OCI-LY1 (cell line): ENCODE results near the gene EIF6.
"Not testable (repeated sequence)": the region's sequence is repeated elsewhere in the genome, so short reads cannot be mapped to it uniquely, and the experiment has no call there.

Experiments used
- H2AFZ ChIP-seq: fragments of 200-600 bp; sonication (generic), shearing (Covaris generic); 2 replicates; pipeline ENCODE4 v1.6.0; 2014; ENCODE audit warnings: antibody characterized with exemption, mild to moderate bottlenecking, low read length
- H3F3A ChIP-seq: fragments of 200-600 bp; sonication (generic), shearing (Covaris generic); 2 replicates; pipeline ENCODE4 v1.6.0; 2014; ENCODE audit warnings: mild to moderate bottlenecking, antibody characterized with exemption, low read length, moderate library complexity; ENCODE audit not compliant: insufficient read depth
- H3K27ac ChIP-seq: fragments of 200-600 bp; sonication (generic); 2 replicates; pipeline ENCODE4 v1.5.1; 2014; ENCODE audit warnings: low read length, mixed run types, mild to moderate bottlenecking, low read depth; ENCODE audit not compliant: poor library complexity, severe bottlenecking
- H3K27me3 ChIP-seq: fragments of 200-600 bp; sonication (generic); 2 replicates; pipeline ENCODE4 v1.6.0; 2014; ENCODE audit warnings: antibody characterized with exemption, mild to moderate bottlenecking, low read length, moderate library complexity; ENCODE audit not compliant: insufficient read depth
- H3K36me3 ChIP-seq: fragments of 200-600 bp; sonication (generic); 2 replicates; pipeline ENCODE4 v1.6.1; 2014; ENCODE audit warnings: mild to moderate bottlenecking, antibody characterized with exemption, low read length, moderate library complexity, mixed read lengths; ENCODE audit not compliant: insufficient read depth
- H3K4me1 ChIP-seq: fragments of 200-600 bp; sonication (generic); 2 replicates; pipeline ENCODE4 v1.5.1; 2014; ENCODE audit warnings: mild to moderate bottlenecking, low read length, moderate library complexity; ENCODE audit not compliant: insufficient read depth, severe bottlenecking
- H3K4me2 ChIP-seq: fragments of 200-600 bp; sonication (generic), shearing (Covaris generic); 2 replicates; pipeline ENCODE4 v1.6.1; 2014; ENCODE audit warnings: low read length
- H3K4me3 ChIP-seq: fragments of 200-600 bp; sonication (generic); 2 replicates; pipeline ENCODE4 v1.5.1; 2014; ENCODE audit warnings: low read length, low read depth, mild to moderate bottlenecking, mixed read lengths; ENCODE audit not compliant: poor library complexity, severe bottlenecking
- H3K79me2 ChIP-seq: fragments of 200-600 bp; shearing (Covaris generic); 2 replicates; pipeline ENCODE4 v1.6.1; 2016; ENCODE audit warnings: mixed run types, low read length, mixed read lengths; ENCODE audit not compliant: insufficient read depth
- H3K9ac ChIP-seq: fragments of 200-600 bp; sonication (generic), shearing (Covaris generic); 2 replicates; pipeline ENCODE4 v1.6.1; 2014; ENCODE audit warnings: mild to moderate bottlenecking, low read length, mixed read lengths
- H3K9me2 ChIP-seq: fragments of 200-600 bp; sonication (generic), shearing (Covaris generic); 2 replicates; pipeline ENCODE4 v1.6.1; 2014; ENCODE audit warnings: low read depth, mild to moderate bottlenecking, low read length, mixed read lengths
- H3K9me3 ChIP-seq: fragments of 200-600 bp; shearing (Covaris generic); 2 replicates; pipeline ENCODE4 v1.6.1; 2014; ENCODE audit warnings: low read length, mixed read lengths
- H4K20me1 ChIP-seq: fragments of 200-600 bp; sonication (generic), shearing (Covaris generic); 2 replicates; pipeline ENCODE4 v1.6.0; 2016; ENCODE audit warnings: mild to moderate bottlenecking, low read length; ENCODE audit not compliant: insufficient read depth
- EZH2 ChIP-seq: fragments of 200-600 bp; sonication (generic), shearing (Covaris generic); IDR thresholded peaks from 2 replicates; pipeline ENCODE4 v1.8.0; 2017; ENCODE audit warnings: borderline replicate concordance, mixed run types, mild to moderate bottlenecking, antibody characterized with exemption, low read length, moderate library complexity, mixed read lengths
- TF ChIP-seq, protein P1 (sequence below): fragments of 200-600 bp; sonication (generic), shearing (Covaris generic); IDR thresholded peaks from 2 replicates; pipeline ENCODE4 v1.5.1; 2017; ENCODE audit warnings: mild to moderate bottlenecking, antibody characterized with exemption, low read length, moderate library complexity, mixed read lengths

Gene EIF6

DNA sequence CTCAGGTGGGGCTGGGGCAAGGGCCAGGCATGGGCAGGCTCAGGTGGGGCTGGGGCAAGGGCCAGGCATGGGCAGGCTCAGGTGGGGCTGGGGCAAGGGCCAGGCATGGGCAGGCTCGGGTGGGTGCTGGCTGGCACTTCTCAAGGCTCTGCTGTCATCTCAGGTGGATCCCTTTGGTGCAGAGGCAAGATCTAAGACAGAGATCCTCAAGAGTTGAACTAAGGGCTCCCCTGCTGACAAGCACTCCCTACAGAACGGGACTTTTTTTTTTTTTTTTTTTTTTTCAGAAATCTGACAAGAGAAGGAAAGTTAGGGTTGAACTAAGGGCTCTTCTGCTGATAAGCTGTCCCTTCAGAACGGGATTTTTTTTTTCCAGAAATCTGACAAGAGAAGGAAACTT lies 31.6 kb downstream of the EIF6 start:
- Histone ChIP-seq H3K27ac (no peak overlapping the region), H3K4me3 (no peak overlapping the region), H3K9ac (no peak overlapping the region), H3K9me2 (no peaks in the 10 kb centered on the region), H3K36me3 (no peaks in the 10 kb centered on the region), H3F3A (no peaks in the 10 kb centered on the region), H3K4me1 (no peaks in the 10 kb centered on the region), H3K4me2 (no peak overlapping the region), H3K9me3 (no peaks in the 10 kb centered on the region), H3K27me3 (no peaks in the 10 kb centered on the region; the same call in 1 of the 2 replicates), H2AFZ (no peak overlapping the region), H3K79me2 (no peaks in the 10 kb centered on the region), H4K20me1 (no peaks in the 10 kb centered on the region)
- no peak for TF ChIP-seq EZH2
- TF ChIP-seq, protein P1, sequence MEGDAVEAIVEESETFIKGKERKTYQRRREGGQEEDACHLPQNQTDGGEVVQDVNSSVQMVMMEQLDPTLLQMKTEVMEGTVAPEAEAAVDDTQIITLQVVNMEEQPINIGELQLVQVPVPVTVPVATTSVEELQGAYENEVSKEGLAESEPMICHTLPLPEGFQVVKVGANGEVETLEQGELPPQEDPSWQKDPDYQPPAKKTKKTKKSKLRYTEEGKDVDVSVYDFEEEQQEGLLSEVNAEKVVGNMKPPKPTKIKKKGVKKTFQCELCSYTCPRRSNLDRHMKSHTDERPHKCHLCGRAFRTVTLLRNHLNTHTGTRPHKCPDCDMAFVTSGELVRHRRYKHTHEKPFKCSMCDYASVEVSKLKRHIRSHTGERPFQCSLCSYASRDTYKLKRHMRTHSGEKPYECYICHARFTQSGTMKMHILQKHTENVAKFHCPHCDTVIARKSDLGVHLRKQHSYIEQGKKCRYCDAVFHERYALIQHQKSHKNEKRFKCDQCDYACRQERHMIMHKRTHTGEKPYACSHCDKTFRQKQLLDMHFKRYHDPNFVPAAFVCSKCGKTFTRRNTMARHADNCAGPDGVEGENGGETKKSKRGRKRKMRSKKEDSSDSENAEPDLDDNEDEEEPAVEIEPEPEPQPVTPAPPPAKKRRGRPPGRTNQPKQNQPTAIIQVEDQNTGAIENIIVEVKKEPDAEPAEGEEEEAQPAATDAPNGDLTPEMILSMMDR = no peak

DNA sequence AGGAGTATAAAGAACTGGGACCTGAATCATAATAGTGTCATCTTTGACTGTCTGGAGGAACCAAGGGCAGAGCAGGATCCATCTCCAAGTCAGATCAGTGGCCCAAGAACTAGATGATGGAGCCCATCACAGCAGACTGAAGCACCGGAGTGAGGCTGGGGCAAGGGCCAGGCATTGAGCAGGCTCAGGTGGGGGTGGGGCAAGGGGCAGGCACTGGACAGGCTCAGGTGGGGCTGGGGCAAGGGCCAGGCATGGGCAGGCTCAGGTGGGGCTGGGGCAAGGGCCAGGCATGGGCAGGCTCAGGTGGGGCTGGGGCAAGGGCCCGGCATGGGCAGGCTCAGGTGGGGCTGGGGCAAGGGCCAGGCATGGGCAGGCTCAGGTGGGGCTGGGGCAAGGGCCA lies 32.0 kb downstream of the EIF6 start:
- not testable (repeated sequence) for H3F3A ChIP-seq, H3K4me2 ChIP-seq, H3K9me3 ChIP-seq, H3K27me3 ChIP-seq, H3K9ac ChIP-seq, H2AFZ ChIP-seq, H3K36me3 ChIP-seq, H3K4me1 ChIP-seq, H3K9me2 ChIP-seq, H4K20me1 ChIP-seq, H3K27ac ChIP-seq, H3K4me3 ChIP-seq, H3K79me2 ChIP-seq

DNA sequence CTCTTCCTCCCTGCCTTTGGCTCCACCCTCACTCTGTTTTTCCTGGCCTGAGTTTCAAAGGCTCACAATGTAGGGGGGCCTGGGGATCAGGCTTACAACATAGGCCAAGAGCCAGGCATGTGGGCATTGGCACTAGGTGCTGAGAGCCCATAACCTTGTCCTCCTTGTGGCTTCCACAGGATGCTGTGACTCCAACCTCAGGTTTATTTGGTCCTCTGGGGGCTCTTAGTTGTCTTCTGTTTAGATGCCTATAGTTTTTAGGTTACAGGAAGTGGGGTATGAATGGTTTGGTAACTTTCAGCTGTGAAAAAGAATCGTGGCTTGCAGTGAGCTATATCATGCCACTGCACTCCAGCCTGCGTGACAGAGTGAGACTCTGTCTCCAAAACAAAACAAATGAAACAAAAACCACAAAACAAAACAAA lies 32.5 kb downstream of the EIF6 start:
- Histone ChIP-seq H3K9me3 (no peaks in the 10 kb centered on the region), H3K4me2 (no peak overlapping the region), H2AFZ (no peak overlapping the region), H3K4me1 (no peaks in the 10 kb centered on the region), H3K27ac (no peak overlapping the region), H4K20me1 (no peaks in the 10 kb centered on the region), H3F3A (no peaks in the 10 kb centered on the region), H3K4me3 (no peak overlapping the region), H3K9me2 (no peaks in the 10 kb centered on the region), H3K27me3 (no peaks in the 10 kb centered on the region; the same call in 1 of the 2 replicates), H3K79me2 (no peaks in the 10 kb centered on the region), H3K9ac (no peak overlapping the region), H3K36me3 (no peaks in the 10 kb centered on the region)
- no peak for TF ChIP-seq EZH2
- TF ChIP-seq, protein P1 = no peak

DNA sequence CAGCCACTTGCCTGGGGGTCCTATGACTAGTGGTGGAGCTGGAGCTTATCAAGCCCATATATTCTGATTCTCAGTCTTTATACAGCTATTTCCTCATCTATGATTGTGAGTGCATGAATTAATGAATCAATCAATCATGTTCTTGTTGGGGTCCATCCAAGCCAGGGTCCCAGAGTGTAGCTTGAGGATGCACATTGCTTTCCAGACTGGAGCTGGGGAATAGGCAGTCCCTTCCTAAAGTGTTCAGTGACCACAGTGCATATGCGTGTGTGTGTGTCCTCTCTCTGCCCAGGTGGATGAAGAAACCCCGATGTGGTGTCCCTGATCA lies 33.0 kb downstream of the EIF6 start:
- TF ChIP-seq, protein P1 = no peak
- no peak for TF ChIP-seq EZH2
- no peak overlapping the region for H3K4me3 ChIP-seq
- H3K9ac ChIP-seq = no peak overlapping the region
- no peaks in the 10 kb centered on the region for H3F3A ChIP-seq
- H2AFZ ChIP-seq = no peak overlapping the region
- no peaks in the 10 kb centered on the region for H3K9me3 ChIP-seq
- H3K4me2 ChIP-seq = no peak overlapping the region
- no peaks in the 10 kb centered on the region for H3K9me2 ChIP-seq
- no peaks in the 10 kb centered on the region; the same call in 1 of the 2 replicates for H3K27me3 ChIP-seq
- H3K79me2 ChIP-seq = no peaks in the 10 kb centered on the region
- H3K4me1 ChIP-seq = no peaks in the 10 kb centered on the region
- no peak overlapping the region for H3K27ac ChIP-seq
- no peaks in the 10 kb centered on the region for H3K36me3 ChIP-seq
- H4K20me1 ChIP-seq = no peaks in the 10 kb centered on the region
